Progenitor cell of endocrine pancreas (in vitro differentiated cells): ENCODE results near the gene GINM1. TPM values are rescaled to one million over a fixed set of nuclear protein-coding genes. Genes with fewer than 3 reads are reported as not detected.

Source experiments
- DNase-seq: peaks from one replicate; pipeline ENCODE4 v3.0.0; 2021; ENCODE audit warnings: low spot score; ENCODE audit not compliant: unreplicated experiment
- H3K27ac Mint-ChIP-seq: 2 replicates; pipeline ENCODE4 v1.8.0; 2021; ENCODE audit warnings: mild to moderate bottlenecking, moderate library complexity, mixed read lengths
- H3K27me3 Mint-ChIP-seq: 2 replicates; pipeline ENCODE4 v1.8.0; 2021; ENCODE audit warnings: mixed read lengths
- H3K36me3 Mint-ChIP-seq: 2 replicates; pipeline ENCODE4 v1.8.0; 2022; ENCODE audit warnings: mixed read lengths; ENCODE audit not compliant: insufficient read depth
- H3K4me1 Mint-ChIP-seq: 2 replicates; pipeline ENCODE4 v1.8.0; 2021; ENCODE audit warnings: low read depth, mixed read lengths
- H3K4me3 Mint-ChIP-seq: 2 replicates; pipeline ENCODE4 v1.8.0; 2021; ENCODE audit warnings: low read depth, mild to moderate bottlenecking, moderate library complexity, mixed read lengths
- H3K9me3 Mint-ChIP-seq: 2 replicates; pipeline ENCODE4 v1.8.0; 2021; ENCODE audit warnings: low read depth, mixed read lengths
- CTCF ChIP-seq: fragments of 200-600 bp; sonication (generic); IDR thresholded peaks from one replicate; pipeline ENCODE4 v1.5.0; 2021; ENCODE audit warnings: antibody characterized with exemption, mild to moderate bottlenecking; ENCODE audit not compliant: unreplicated experiment
- total RNA-seq: library from RNA; stranded (reverse); gene quantifications from 2 replicates; pipeline ENCODE4 v1.2.1, GENCODE V29; 2021

The GINM1 gene
- total RNA-seq, 1 donor from 2014 or later: 26.3 TPM

GRCh38 chr6:149627672-149628071 lies 61.5 kb downstream of the GINM1 start:
- H3K27me3 Mint-ChIP-seq: no peaks in the 10 kb centered on the region
- DNase-seq: no peak
- peaks cover 2% of the 10 kb centered on the region for H3K4me1 Mint-ChIP-seq
- H3K36me3 Mint-ChIP-seq: peaks cover 7% of the 10 kb centered on the region
- no peak for TF ChIP-seq CTCF
- no peak overlapping the region for H3K4me3 Mint-ChIP-seq
- no peak overlapping the region for H3K27ac Mint-ChIP-seq
- H3K9me3 Mint-ChIP-seq: no peaks in the 10 kb centered on the region

- Mint-ChIP-seq H3K27ac (no peak overlapping the region), H3K27me3 (no peaks in the 10 kb centered on the region), H3K9me3 (no peaks in the 10 kb centered on the region), H3K36me3 (peaks cover 3% of the 10 kb centered on the region), H3K4me1 (peaks cover 2% of the 10 kb centered on the region), H3K4me3 (no peak overlapping the region)
- DNase-seq: no peak
- TF ChIP-seq CTCF: no peak
Observed at GRCh38 chr6:149628875-149629510, 62.8 kb downstream of the GINM1 start.

- Mint-ChIP-seq H3K4me3 (no peak overlapping the region), H3K27me3 (no peaks in the 10 kb centered on the region), H3K9me3 (no peaks in the 10 kb centered on the region), H3K27ac (no peak overlapping the region), H3K36me3 (no peaks in the 10 kb centered on the region), H3K4me1 (peaks cover 2% of the 10 kb centered on the region)
- TF ChIP-seq CTCF: no peak
- no peak for DNase-seq
Observed at GRCh38 chr6:149634315-149634714, 68.1 kb downstream of the GINM1 start.

- Mint-ChIP-seq H3K4me3 (no peak overlapping the region), H3K27me3 (no peaks in the 10 kb centered on the region), H3K36me3 (no peaks in the 10 kb centered on the region), H3K4me1 (peaks cover 2% of the 10 kb centered on the region), H3K27ac (no peak overlapping the region), H3K9me3 (no peaks in the 10 kb centered on the region)
- TF ChIP-seq CTCF: no peak
- no peak for DNase-seq
Observed at GRCh38 chr6:149636124-149636523, 69.9 kb downstream of the GINM1 start.

Other genes with a start within 250 kb of the GINM1 start
- 58.0 and 60.0 TPM in 2 replicates for gene TAB2, start 248.7 kb upstream of the GINM1 start, total RNA-seq
- gene SUMO4, start 166.1 kb upstream of the GINM1 start, total RNA-seq: 2.7 and 3.6 TPM in 2 replicates
- 0.48 and 0.71 TPM in 2 replicates for gene ZC3H12D, start 81.4 kb upstream of the GINM1 start, total RNA-seq
- 37.2 and 38.3 TPM in 2 replicates for gene PPIL4, start 20.3 kb upstream of the GINM1 start, total RNA-seq
- gene KATNA1, start 82.3 kb downstream of the GINM1 start, total RNA-seq: 14.3 and 16.5 TPM in 2 replicates
- gene LATS1, start 151.7 kb downstream of the GINM1 start, total RNA-seq: 40.5 and 41.8 TPM in 2 replicates
- gene NUP43, start 180.2 kb downstream of the GINM1 start, total RNA-seq: 58.0 and 60.8 TPM in 2 replicates
- 63.1 and 63.5 TPM in 2 replicates for gene PCMT1, start 183.4 kb downstream of the GINM1 start, total RNA-seq